ENCODE measurements around the gene RPP40.
"Not testable (repeated sequence)": the region's sequence is repeated elsewhere in the genome, so short reads cannot be mapped to it uniquely, and the experiment has no call there.

RPP40 gene, protein sequence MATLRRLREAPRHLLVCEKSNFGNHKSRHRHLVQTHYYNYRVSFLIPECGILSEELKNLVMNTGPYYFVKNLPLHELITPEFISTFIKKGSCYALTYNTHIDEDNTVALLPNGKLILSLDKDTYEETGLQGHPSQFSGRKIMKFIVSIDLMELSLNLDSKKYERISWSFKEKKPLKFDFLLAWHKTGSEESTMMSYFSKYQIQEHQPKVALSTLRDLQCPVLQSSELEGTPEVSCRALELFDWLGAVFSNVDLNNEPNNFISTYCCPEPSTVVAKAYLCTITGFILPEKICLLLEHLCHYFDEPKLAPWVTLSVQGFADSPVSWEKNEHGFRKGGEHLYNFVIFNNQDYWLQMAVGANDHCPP

GRCh38 chr6:5003604-5004372 lies at the start of gene RPP40:
TSS of gene RPP40 (minus strand) at chr6:5004037. CDS start at chr6:5004002, 35 bp downstream.
- no peak for FAIRE-seq

GRCh38 chr6:5053038-5053437 lies 49.2 kb upstream of the RPP40 start:
- no peak for FAIRE-seq

GRCh38 chr6:5051394-5051793 lies 47.6 kb upstream of the RPP40 start:
- FAIRE-seq: no peak

- FAIRE-seq: no peak
Observed at GRCh38 chr6:5050009-5050408, 46.2 kb upstream of the RPP40 start.

DNA sequence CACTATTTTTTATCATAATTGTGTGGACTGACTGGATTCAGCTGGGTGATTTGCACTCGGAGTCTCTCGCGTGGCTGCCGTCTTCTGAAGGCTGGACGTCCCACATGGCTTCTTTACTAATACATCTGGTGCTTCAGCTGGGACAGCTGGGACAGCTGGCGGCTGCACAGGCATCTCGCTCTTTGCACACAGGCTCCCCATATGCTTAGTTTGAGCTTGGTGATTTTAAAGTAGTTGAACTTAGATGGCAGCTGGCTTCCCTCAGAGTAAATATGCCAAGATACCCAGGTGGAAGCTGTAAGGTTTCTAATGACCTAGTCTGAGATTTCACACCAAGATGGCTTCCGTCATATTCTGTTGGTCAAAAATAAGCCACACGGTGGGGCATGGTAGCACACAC lies 42.6 kb upstream of the RPP40 start:
- FAIRE-seq: no peak

- FAIRE-seq: no peak
Observed at GRCh38 chr6:5045416-5045815, 41.6 kb upstream of the RPP40 start.

DNA sequence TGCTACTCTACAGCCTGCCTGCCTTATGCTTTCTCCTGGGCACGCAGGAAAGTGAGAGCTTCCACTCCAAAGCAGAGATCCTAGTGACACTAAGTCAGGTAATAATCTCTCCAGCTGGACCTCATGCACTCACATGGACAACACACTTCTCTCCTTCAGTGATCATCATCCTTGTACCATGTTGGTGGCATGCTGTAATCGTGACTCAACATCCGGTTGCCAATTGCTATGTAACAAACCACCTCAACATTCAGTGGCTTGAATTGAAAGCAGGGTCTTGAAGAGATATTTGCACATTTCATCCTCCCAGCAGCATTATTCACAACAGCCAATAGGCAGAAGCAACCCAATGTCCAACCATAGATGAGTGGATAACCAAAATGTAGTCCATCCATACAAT lies 41.0 kb upstream of the RPP40 start:
- no peak for FAIRE-seq

- FAIRE-seq: no peak
Observed at GRCh38 chr6:5042436-5042835, 38.6 kb upstream of the RPP40 start.

DNA sequence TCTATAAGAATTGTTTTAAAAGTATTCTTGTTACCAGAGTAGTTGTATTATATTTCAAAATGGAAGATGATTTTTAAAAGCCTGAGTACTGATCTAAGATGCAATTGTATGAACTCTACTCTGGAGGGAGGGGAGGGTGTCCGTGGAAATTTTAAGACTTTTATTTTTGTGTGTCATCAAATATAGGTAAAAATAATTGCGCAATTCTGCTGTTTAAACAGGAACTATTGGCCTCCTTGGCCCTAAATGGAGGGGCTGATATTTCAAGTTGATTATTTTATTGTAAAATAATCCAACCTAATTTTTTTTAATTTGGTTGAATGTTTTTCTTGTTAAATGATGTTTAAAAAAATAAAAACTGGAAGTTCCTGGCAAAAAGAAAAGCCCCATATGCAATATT lies 38.1 kb upstream of the RPP40 start:
- FAIRE-seq: no peak

GRCh38 chr6:5036269-5036668 lies 32.4 kb upstream of the RPP40 start:
- no peak for FAIRE-seq

DNA sequence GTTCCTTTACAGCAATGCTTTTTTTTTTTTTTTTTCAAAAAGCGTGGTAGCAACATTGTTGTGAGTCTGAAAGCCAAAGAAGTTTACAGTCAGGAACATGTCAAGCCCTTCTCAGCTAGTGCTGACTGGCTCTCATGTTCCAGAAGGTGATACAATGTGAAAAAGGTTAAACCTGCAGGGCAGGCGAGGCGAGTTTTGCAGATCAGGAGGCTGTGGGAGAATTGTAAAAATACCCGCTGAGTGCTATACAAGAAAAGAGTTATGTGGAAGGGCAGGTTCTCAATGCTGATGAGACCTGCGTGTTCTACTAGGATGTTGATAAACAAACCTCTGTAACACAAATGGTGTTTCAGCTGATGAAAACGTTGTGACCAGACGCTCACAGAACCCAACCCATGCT lies 30.9 kb upstream of the RPP40 start:
- no peak for FAIRE-seq

DNA sequence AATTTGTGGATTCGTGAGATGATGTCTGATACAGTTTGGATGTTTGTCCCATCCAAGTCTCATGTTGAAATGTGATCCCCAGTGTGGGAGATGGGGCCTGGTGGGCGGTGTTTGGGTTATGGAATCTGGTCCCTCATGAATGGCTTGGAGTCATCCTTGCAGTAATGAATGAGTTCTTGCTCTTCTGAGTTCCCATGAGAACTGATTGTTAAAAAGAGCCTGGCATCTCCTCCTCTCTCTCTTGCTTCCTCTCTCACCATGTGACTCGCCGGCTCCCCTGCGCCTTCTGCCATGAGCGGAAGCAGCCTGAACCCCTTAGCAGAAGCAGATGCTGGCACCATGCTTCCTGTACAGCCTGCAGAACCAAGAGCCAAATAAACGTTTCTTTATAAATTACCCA lies 30.5 kb upstream of the RPP40 start:
- FAIRE-seq: no peak

DNA sequence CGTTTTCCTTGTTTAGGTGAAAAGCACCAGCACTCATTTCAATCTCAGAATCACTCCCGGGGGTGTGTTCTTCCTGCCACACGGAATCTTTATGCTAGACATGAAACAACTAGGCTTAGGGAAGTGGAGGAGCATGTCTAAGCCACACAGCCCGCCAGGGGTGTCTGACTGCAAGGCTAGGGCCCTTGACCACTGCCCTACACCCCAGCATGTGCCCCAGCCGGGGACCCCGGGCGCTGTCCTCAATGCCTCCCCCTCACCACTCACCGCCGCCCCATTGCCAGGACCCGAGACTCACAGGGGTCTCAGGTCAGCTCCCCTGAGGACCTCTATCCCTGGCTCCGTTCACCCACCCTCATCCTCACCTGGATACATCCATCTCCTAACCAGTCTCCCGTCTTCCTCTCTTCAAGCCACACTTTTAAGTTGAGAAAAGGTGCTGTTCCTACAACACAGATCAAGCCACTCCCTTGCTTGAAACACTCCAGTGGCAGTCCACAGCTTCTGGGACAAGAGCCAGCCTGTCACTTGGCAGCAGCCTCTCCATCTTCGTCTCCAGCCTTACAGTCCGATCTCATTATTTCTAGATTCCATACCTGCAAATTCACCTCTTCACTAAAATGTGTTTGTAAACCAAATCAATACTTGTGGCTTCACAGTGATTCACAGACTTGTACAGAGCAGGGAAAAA lies 29.5 kb upstream of the RPP40 start:
- not testable (repeated sequence) for FAIRE-seq

GRCh38 chr6:5032706-5033105 lies 28.9 kb upstream of the RPP40 start:
- FAIRE-seq: not testable (repeated sequence)

GRCh38 chr6:5031150-5031549 lies 27.3 kb upstream of the RPP40 start:
- FAIRE-seq: no peak

DNA sequence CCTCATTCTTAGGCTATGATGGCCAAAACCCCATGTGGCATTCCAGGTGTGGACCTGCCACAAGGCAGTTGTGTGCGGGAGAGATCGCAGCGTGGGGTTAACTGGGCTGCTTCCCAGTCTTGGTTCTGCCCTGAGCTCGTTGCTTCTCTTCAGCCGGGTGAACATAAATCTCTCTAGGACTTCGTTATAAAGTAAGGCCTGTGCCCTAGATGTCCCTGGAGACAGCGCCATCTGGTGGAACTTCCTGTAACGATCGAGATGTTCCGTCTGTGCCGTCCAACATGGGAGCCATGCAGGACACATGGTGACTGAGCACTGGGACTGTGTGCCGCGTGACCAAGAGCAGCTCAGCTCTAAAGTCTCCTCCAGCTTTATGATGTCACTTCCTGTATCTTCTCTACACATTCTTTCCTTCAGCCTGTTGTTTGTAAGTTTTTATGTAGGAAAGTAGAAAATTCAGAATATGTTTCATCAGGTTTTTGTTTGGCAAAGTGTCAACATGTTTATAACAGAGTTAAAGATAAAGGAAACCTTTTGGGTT lies 26.8 kb upstream of the RPP40 start:
- FAIRE-seq: no peak

GRCh38 chr6:5029609-5030008 lies 25.8 kb upstream of the RPP40 start:
- no peak for FAIRE-seq

- FAIRE-seq: no peak
Observed at GRCh38 chr6:5028921-5029320, 25.1 kb upstream of the RPP40 start.

GRCh38 chr6:5028301-5028700 lies 24.5 kb upstream of the RPP40 start:
- no peak for FAIRE-seq

GRCh38 chr6:5025911-5026819 lies 22.3 kb upstream of the RPP40 start:
- FAIRE-seq: no peak

- FAIRE-seq: no peak
Observed at GRCh38 chr6:5023923-5024322, 20.1 kb upstream of the RPP40 start.

- FAIRE-seq: no peak
Observed at GRCh38 chr6:5020142-5020541, 16.3 kb upstream of the RPP40 start.
